H1 (cell line): ENCODE results near the gene MTX1. TPM values are rescaled to one million over a fixed set of nuclear protein-coding genes. Genes with fewer than 3 reads are reported as not detected.

Source experiments
- CTCF ChIA-PET: fragments of 300-600 bp; sonication (Branson Sonifier 250); formaldehyde crosslinking; loops from one replicate; lab custom pipeline; 2021; ENCODE audit not compliant: partially characterized antibody; lab: Charles Lee
- POLR2A ChIA-PET: fragments of 300-600 bp; sonication (Branson Sonifier 250); formaldehyde crosslinking; loops from one replicate; lab custom pipeline; 2021; ENCODE audit warnings: inconsistent platforms; ENCODE audit not compliant: partially characterized antibody; lab: Charles Lee
- DNase-seq, 2 experiments: peaks; one replicate each; pipeline versions ENCODE4 v3.0.0 to v3.0.0-alpha.2; 2010 to 2022; ENCODE audit warnings: low spot score in 2 of 2, low read depth in 1 of 2, mixed read lengths in 1 of 2
- FAIRE-seq: peaks from 2 replicates; lab custom pipeline; 2011; peaks lifted over from hg19 to GRCh38; lab: Jason Lieb, UNC
- H2AFZ ChIP-seq: 2 replicates; pipeline ENCODE4 v1.8.1; 2012; ENCODE audit warnings: low read length, inconsistent platforms
- H2AK5ac ChIP-seq: 2 replicates; pipeline ENCODE4 v1.6.1; 2013; ENCODE audit warnings: low read depth, low read length
- H2BK120ac ChIP-seq: replicated peaks from 2 replicates; pipeline ENCODE3; 2013; ENCODE audit warnings: low read depth, low read length, inconsistent platforms
- H2BK12ac ChIP-seq: 2 replicates; pipeline ENCODE4 v1.6.1; 2013; ENCODE audit warnings: low read depth, low read length
- H2BK15ac ChIP-seq: 2 replicates; pipeline ENCODE4 v1.6.1; 2013; ENCODE audit warnings: low read length
- H2BK20ac ChIP-seq: 2 replicates; pipeline ENCODE4 v1.6.1; 2013; ENCODE audit warnings: low read length
- H2BK5ac ChIP-seq: 2 replicates; pipeline ENCODE4 v1.6.1; 2013; ENCODE audit warnings: low read depth, low read length
- H3K14ac ChIP-seq: 2 replicates; pipeline ENCODE4 v1.6.1; 2013; ENCODE audit warnings: inconsistent platforms; ENCODE audit not compliant: insufficient read length
- H3K18ac ChIP-seq: 2 replicates; pipeline ENCODE4 v1.6.1; 2013; ENCODE audit warnings: low read length; ENCODE audit errors: extremely low read depth
- H3K23ac ChIP-seq: 2 replicates; pipeline ENCODE4 v1.6.1; 2013; ENCODE audit warnings: inconsistent platforms; ENCODE audit not compliant: insufficient read length
- H3K23me2 ChIP-seq: 2 replicates; pipeline ENCODE4 v1.6.1; 2013; ENCODE audit warnings: low read depth, low read length
- H3K27ac ChIP-seq: 2 replicates; pipeline ENCODE4 v1.6.1; 2011; ENCODE audit warnings: low read depth, low read length, inconsistent platforms
- H3K27me3 ChIP-seq, 4 experiments: replicated peaks in 1 of 4; 1 replicate in 1 of 4; 2 replicates in 3 of 4; pipeline versions ENCODE4 v1.6.1 to v1.8.1; 2011 to 2013; ENCODE audit warnings: low read length in 3 of 4, mild to moderate bottlenecking in 3 of 4, inconsistent platforms in 2 of 4, mixed read lengths in 2 of 4, moderate library complexity in 1 of 4; ENCODE audit not compliant: control insufficient read depth in 3 of 4, insufficient read depth in 3 of 4; ENCODE audit errors: extremely low read depth in 1 of 4
- H3K36me3 ChIP-seq, 4 experiments: 2 replicates each; pipeline versions ENCODE4 v1.6.1 to v1.8.1; 2011 to 2013; ENCODE audit warnings: mild to moderate bottlenecking in 4 of 4, low read length in 3 of 4, moderate library complexity in 2 of 4, control low read depth in 1 of 4, inconsistent platforms in 1 of 4; ENCODE audit not compliant: insufficient read depth in 4 of 4, control insufficient read depth in 2 of 4
- H3K4ac ChIP-seq: replicated peaks from 2 replicates; pipeline ENCODE3; 2013; ENCODE audit warnings: low read length, low read depth, mixed read lengths, inconsistent platforms; ENCODE audit not compliant: insufficient read length
- H3K4me1 ChIP-seq, 4 experiments: replicated peaks in 1 of 4; 1 replicate in 1 of 4; 2 replicates in 3 of 4; pipeline versions ENCODE4 v1.6.1 to v1.8.1; 2011 to 2013; ENCODE audit warnings: low read length in 3 of 4, inconsistent platforms in 2 of 4, mixed read lengths in 1 of 4; ENCODE audit not compliant: insufficient read depth in 4 of 4, control insufficient read depth in 3 of 4
- H3K4me2 ChIP-seq, 2 experiments: 2 replicates each; pipeline versions ENCODE4 v1.6.1 to v1.8.1; 2011 to 2013; ENCODE audit warnings: low read depth in 2 of 2, low read length in 2 of 2, control low read depth in 1 of 2, inconsistent platforms in 1 of 2, mild to moderate bottlenecking in 1 of 2; ENCODE audit not compliant: insufficient read depth in 1 of 2
- H3K4me3 ChIP-seq, 4 experiments: fragments of 200-600, 300-600 bp in 1 of 4; sonication (generic), shearing (Covaris generic), sonication (Bioruptor Twin) in 1 of 4; 2 replicates each; pipeline versions ENCODE4 v1.5.1 to v1.8.1; 2011 to 2016; ENCODE audit warnings: low read length in 4 of 4, low read depth in 3 of 4, control low read depth in 2 of 4, inconsistent platforms in 2 of 4, mild to moderate bottlenecking in 2 of 4, mixed read lengths in 1 of 4, moderate library complexity in 1 of 4; ENCODE audit not compliant: insufficient read depth in 2 of 4; ENCODE audit errors: extremely low read depth in 1 of 4
- H3K56ac ChIP-seq: replicated peaks from 2 replicates; pipeline ENCODE3; 2013; ENCODE audit warnings: low read depth, mild to moderate bottlenecking, mixed read lengths, low read length, inconsistent platforms; ENCODE audit not compliant: insufficient read length
- H3K79me1 ChIP-seq: 2 replicates; pipeline ENCODE4 v1.6.1; 2013; ENCODE audit warnings: low read depth, low read length, control low read depth
- H3K79me2 ChIP-seq, 2 experiments: 2 replicates each; pipeline versions ENCODE4 v1.6.1 to v1.8.1; 2012 to 2013; ENCODE audit warnings: low read length in 2 of 2, mild to moderate bottlenecking in 2 of 2, inconsistent platforms in 1 of 2; ENCODE audit not compliant: insufficient read depth in 2 of 2, control insufficient read depth in 1 of 2
- H3K9ac ChIP-seq, 4 experiments: replicated peaks in 1 of 4; 1 replicate in 1 of 4; 2 replicates in 3 of 4; pipeline versions ENCODE4 v1.6.1 to v1.8.1; 2011 to 2013; ENCODE audit warnings: low read depth in 3 of 4, low read length in 3 of 4, control low read depth in 2 of 4, mild to moderate bottlenecking in 2 of 4, moderate library complexity in 2 of 4, inconsistent platforms in 1 of 4; ENCODE audit errors: extremely low read depth in 1 of 4
- H3K9me3 ChIP-seq, 2 experiments: 2 replicates each; pipeline versions ENCODE4 v1.6.1 to v1.8.1; 2012 to 2013; ENCODE audit warnings: mild to moderate bottlenecking in 2 of 2, moderate library complexity in 2 of 2, control low read depth in 1 of 2, inconsistent platforms in 1 of 2, low read depth in 1 of 2, low read length in 1 of 2, mixed read lengths in 1 of 2; ENCODE audit not compliant: insufficient read depth in 2 of 2
- H4K20me1 ChIP-seq, 2 experiments: replicated peaks in 1 of 2; 2 replicates each; pipeline versions ENCODE3 to v1.8.1; 2011 to 2013; ENCODE audit warnings: inconsistent platforms in 2 of 2, low read length in 2 of 2, mild to moderate bottlenecking in 1 of 2; ENCODE audit not compliant: insufficient read depth in 2 of 2, control insufficient read depth in 1 of 2
- H4K5ac ChIP-seq: 2 replicates; pipeline ENCODE4 v1.6.1; 2013; ENCODE audit warnings: low read length, low read depth, mixed read lengths, inconsistent platforms; ENCODE audit not compliant: insufficient read length
- H4K8ac ChIP-seq: 2 replicates; pipeline ENCODE4 v1.8.0; 2013; ENCODE audit warnings: mild to moderate bottlenecking, moderate library complexity, low read length, inconsistent platforms; ENCODE audit not compliant: insufficient read depth; ENCODE audit errors: extremely low read depth
- H4K91ac ChIP-seq: replicated peaks from 2 replicates; pipeline ENCODE3; 2013; ENCODE audit warnings: low read length, mixed read lengths, inconsistent platforms; ENCODE audit not compliant: insufficient read length
- ASH2L ChIP-seq: fragments of 200-600, 300-600 bp; sonication (generic); IDR thresholded peaks from one replicate; pipeline ENCODE4 v1.7.1; 2017; ENCODE audit warnings: low read length
- BCL11A ChIP-seq, 2 experiments: IDR thresholded peaks; one replicate each; pipeline ENCODE4 v1.6.1; 2011; ENCODE audit warnings: low read depth in 2 of 2, low read length in 2 of 2, mild to moderate bottlenecking in 2 of 2
- CHD1 ChIP-seq: IDR thresholded peaks from 2 replicates; pipeline ENCODE4 v1.6.1; 2012; ENCODE audit warnings: low read depth, low read length, improper control_type of control experiment
- CTBP2 ChIP-seq: IDR thresholded peaks from 2 replicates; pipeline ENCODE4 v1.7.0; 2011; ENCODE audit warnings: borderline replicate concordance, mild to moderate bottlenecking, moderate library complexity, mixed read lengths, low read length; ENCODE audit not compliant: insufficient read depth, insufficient read length
- EP300 ChIP-seq, 2 experiments: IDR thresholded peaks; 1 replicate in 1 of 2; 2 replicates in 1 of 2; pipeline ENCODE4 v1.6.1; 2011 to 2012; ENCODE audit warnings: low read depth in 2 of 2, low read length in 2 of 2, mild to moderate bottlenecking in 2 of 2, borderline replicate concordance in 1 of 2, inconsistent platforms in 1 of 2, moderate library complexity in 1 of 2
- EZH2 ChIP-seq: fragments of 200-600 bp; sonication (generic); IDR thresholded peaks from 2 replicates; pipeline ENCODE4 v1.7.1; 2012; ENCODE audit warnings: low read depth, mild to moderate bottlenecking, moderate library complexity, low read length, inconsistent platforms; ENCODE audit not compliant: severe bottlenecking
- GABPA ChIP-seq: IDR thresholded peaks from 2 replicates; pipeline ENCODE4 v1.6.1; 2011; ENCODE audit warnings: mild to moderate bottlenecking, low read length, moderate library complexity, borderline replicate concordance; ENCODE audit not compliant: insufficient read depth
- RNF2 ChIP-seq: fragments of 200-900, 300-1000 bp; sonication (generic); IDR thresholded peaks from 2 replicates; pipeline ENCODE4 v1.7.1; 2016; ENCODE audit warnings: borderline replicate concordance, low read depth, mild to moderate bottlenecking, antibody characterized with exemption, low read length; ENCODE audit not compliant: poor library complexity, severe bottlenecking; ENCODE audit errors: missing control alignments
- WGBS, 2 experiments: shearing (Covaris generic) in 1 of 2; methylation state at CpG; one replicate each; pipeline versions ENCODE4 v1.1.6 to v1.1.7; 2013 to 2015; ENCODE audit warnings: low lambda C conversion rate in 2 of 2, mixed read lengths in 2 of 2, inconsistent platforms in 1 of 2, low coverage in 1 of 2, missing lambda C conversion rate in 1 of 2; ENCODE audit not compliant: insufficient replicate concordance in 2 of 2, insufficient coverage in 1 of 2, insufficient read length in 1 of 2; ENCODE audit errors: extremely low coverage in 1 of 2, missing lambda C conversion rate in 1 of 2; 5-methylcytosine and 5-hydroxymethylcytosine counted together
- polyA plus RNA-seq, 7 experiments: library from polyadenylated mRNA; depleted of rRNA in 3 of 7; stranded (reverse) in 5 of 7; unstranded in 2 of 7; fragments of >200 nt in 5 of 7; fragments of 200-250 nt in 2 of 7; gene quantifications; 1 replicate in 5 of 7; 2 replicates in 1 of 7; 4 replicates in 1 of 7; pipeline versions ENCODE4 v1.2.1 to v1.2.3, GENCODE V29; 2011 to 2013; ENCODE audit warnings: missing spikeins in 2 of 7, mixed read lengths in 2 of 7
- total RNA-seq: library from RNA; stranded (reverse); fragmentation: NEBNext Ultra II Directional; extraction: Animal tissue kit (Norgen Biotek cat#: 25700); gene quantifications from 2 replicates; pipeline ENCODE4 v1.2.1, GENCODE V29; 2021

MTX1 gene
- total and polyA plus RNA-seq, 2 of the 8 experiments (the other 6 are each of a cell fraction or from before 2014, with no cell fraction given) = 47.9 to 131 TPM

GRCh38 chr1:155263067-155263466 is 54.6 kb downstream of the MTX1 start:
- 93% methylated on average over 11 of the region's 11 CpGs; no CpG with 5 or more reads in 1 of the 2 experiments for WGBS, 2 experiments
- H2BK5ac ChIP-seq = no peak overlapping the region
- no peak overlapping the region for H2BK12ac ChIP-seq
- H3K27ac ChIP-seq = no peak overlapping the region
- H3K79me2 ChIP-seq = peaks cover 0 to 14% of the 10 kb centered on the region in 2 experiments; a peak in 1 of 4 replicates
- H3K4me3 ChIP-seq = no peak overlapping the region
- H3K56ac ChIP-seq = no peak overlapping the region
- no peak overlapping the region for H3K18ac ChIP-seq
- no peak overlapping the region for H4K91ac ChIP-seq
- no peak overlapping the region for H3K14ac ChIP-seq
- H3K23me2 ChIP-seq = peaks cover 5% of the 10 kb centered on the region
- no peaks in the 10 kb centered on the region for H3K9me3 ChIP-seq
- H3K27me3 ChIP-seq = no peaks in the 10 kb centered on the region
- POLR2A ChIA-PET = interaction anchor here (0.7 to 6.4 kb wide), 12 partner anchors 9 to 67 kb away, joined by 3 to 87 read pairs (median 4); partner anchors contain the start of genes CLK2 and HCN3
- no peak overlapping the region for H2AK5ac ChIP-seq
- no peak overlapping the region for H3K9ac ChIP-seq
- DNase-seq = no peak
- H3K23ac ChIP-seq = no peak overlapping the region
- H2BK15ac ChIP-seq = no peak overlapping the region
- CTCF ChIA-PET = interaction anchor here (0.9 to 2.4 kb wide), 3 partner anchors 9 to 56 kb away, joined by 3 to 21 read pairs (median 4); no protein-coding TSS in a partner anchor
- no peak overlapping the region for H3K4ac ChIP-seq
- H4K5ac ChIP-seq = no peak overlapping the region
- TF ChIP-seq RNF2 (no peak), EP300 (IDR thresholded peaks at IDR 0.05; ENCODE audit: borderline replicate concordance in 1 of 2, low read depth in 2 of 2, low read length in 2 of 2) (no peak), BCL11A (IDR thresholded peaks at IDR 0.05; ENCODE audit: low read depth in 2 of 2, low read length in 2 of 2) (no peak), ASH2L (no peak), CHD1 (no peak), GABPA (no peak), CTBP2 (no peak), EZH2 (no peak)
- no peak overlapping the region; a peak in 1 of 4 replicates for H3K4me2 ChIP-seq
- FAIRE-seq = no peak
- peaks cover 30 to 57% (median 52%) of the 10 kb centered on the region in 4 experiments for H3K36me3 ChIP-seq
- peaks cover 0 to 8% (median 4%) of the 10 kb centered on the region in 4 experiments; a peak in 3 of 7 replicates for H3K4me1 ChIP-seq
- H4K8ac ChIP-seq = no peak overlapping the region
- H3K79me1 ChIP-seq = peaks cover 6% of the 10 kb centered on the region
- H2BK120ac ChIP-seq = no peak overlapping the region
- H2AFZ ChIP-seq = no peak overlapping the region
- H2BK20ac ChIP-seq = no peak overlapping the region
- peaks cover 0 to 4% of the 10 kb centered on the region in 2 experiments for H4K20me1 ChIP-seq
